ENCODE data around the gene EIF2A.

DNA sequence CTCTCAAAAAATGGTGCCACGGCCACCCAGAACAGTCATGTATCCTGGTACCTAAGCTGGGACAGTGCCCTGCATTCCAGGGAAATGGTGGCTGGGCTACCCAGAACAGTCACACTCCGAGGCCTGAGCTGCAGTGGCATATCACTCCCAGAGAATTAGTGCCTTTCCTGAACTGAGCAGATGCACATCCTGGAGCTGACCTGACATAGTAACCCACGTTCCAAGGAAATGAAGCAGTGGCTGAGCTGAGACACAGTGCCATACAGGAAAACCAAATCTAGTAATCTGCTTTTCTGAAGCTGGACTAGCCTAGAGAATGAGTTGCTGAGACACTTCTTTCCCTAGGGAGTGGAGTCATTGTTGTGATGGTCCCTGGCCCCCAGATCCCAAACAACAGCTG is 42.1 kb upstream of the EIF2A start:
- no peak for TF ChIP-seq POLR2AphosphoS5 (IDR thresholded peaks at IDR 0.05; ENCODE audit: low read depth)
- TF ChIP-seq, protein P1, sequence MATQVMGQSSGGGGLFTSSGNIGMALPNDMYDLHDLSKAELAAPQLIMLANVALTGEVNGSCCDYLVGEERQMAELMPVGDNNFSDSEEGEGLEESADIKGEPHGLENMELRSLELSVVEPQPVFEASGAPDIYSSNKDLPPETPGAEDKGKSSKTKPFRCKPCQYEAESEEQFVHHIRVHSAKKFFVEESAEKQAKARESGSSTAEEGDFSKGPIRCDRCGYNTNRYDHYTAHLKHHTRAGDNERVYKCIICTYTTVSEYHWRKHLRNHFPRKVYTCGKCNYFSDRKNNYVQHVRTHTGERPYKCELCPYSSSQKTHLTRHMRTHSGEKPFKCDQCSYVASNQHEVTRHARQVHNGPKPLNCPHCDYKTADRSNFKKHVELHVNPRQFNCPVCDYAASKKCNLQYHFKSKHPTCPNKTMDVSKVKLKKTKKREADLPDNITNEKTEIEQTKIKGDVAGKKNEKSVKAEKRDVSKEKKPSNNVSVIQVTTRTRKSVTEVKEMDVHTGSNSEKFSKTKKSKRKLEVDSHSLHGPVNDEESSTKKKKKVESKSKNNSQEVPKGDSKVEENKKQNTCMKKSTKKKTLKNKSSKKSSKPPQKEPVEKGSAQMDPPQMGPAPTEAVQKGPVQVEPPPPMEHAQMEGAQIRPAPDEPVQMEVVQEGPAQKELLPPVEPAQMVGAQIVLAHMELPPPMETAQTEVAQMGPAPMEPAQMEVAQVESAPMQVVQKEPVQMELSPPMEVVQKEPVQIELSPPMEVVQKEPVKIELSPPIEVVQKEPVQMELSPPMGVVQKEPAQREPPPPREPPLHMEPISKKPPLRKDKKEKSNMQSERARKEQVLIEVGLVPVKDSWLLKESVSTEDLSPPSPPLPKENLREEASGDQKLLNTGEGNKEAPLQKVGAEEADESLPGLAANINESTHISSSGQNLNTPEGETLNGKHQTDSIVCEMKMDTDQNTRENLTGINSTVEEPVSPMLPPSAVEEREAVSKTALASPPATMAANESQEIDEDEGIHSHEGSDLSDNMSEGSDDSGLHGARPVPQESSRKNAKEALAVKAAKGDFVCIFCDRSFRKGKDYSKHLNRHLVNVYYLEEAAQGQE (IDR thresholded peaks at IDR 0.05; ENCODE audit: insufficient replicate concordance, low read depth): no peak
- TF ChIP-seq, protein P2, sequence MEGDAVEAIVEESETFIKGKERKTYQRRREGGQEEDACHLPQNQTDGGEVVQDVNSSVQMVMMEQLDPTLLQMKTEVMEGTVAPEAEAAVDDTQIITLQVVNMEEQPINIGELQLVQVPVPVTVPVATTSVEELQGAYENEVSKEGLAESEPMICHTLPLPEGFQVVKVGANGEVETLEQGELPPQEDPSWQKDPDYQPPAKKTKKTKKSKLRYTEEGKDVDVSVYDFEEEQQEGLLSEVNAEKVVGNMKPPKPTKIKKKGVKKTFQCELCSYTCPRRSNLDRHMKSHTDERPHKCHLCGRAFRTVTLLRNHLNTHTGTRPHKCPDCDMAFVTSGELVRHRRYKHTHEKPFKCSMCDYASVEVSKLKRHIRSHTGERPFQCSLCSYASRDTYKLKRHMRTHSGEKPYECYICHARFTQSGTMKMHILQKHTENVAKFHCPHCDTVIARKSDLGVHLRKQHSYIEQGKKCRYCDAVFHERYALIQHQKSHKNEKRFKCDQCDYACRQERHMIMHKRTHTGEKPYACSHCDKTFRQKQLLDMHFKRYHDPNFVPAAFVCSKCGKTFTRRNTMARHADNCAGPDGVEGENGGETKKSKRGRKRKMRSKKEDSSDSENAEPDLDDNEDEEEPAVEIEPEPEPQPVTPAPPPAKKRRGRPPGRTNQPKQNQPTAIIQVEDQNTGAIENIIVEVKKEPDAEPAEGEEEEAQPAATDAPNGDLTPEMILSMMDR (IDR thresholded peaks at IDR 0.05; ENCODE audit: insufficient read depth, low read length): no peak
- TF ChIP-seq SPI1 (IDR thresholded peaks at IDR 0.05; ENCODE audit: borderline replicate concordance, low read depth): no peak
